ENCODE measurements around the gene COQ8A.

The COQ8A gene

DNA sequence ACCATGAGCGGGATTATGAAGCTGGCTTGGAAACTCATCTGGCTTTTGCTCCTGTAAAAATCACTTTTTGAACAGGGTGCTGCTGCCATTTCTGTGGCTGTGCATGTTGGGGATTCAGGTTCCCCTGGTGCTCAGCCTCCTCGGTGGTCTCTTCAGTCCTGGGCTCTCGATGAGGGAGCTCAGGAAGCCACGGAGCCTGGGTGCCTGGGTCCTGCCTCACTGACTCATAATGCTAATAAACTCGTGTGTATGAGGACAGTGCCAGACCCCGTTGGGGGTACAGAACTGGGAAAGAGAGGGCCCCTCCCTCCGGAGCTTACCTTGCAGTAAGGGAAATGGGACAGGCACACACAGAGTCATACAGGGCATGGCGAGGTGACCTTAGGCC, 5.8 kb downstream of the COQ8A start:
- no peak overlapping the region for H2AFZ ChIP-seq (ENCODE audit: insufficient read depth, low read length, poor library complexity)
- H3K79me1 ChIP-seq (ENCODE audit: low read length), result no peaks in the 10 kb centered on the region
- no peak overlapping the region for H3K4ac ChIP-seq (ENCODE audit: low read depth, low read length)
- no peak overlapping the region for H4K91ac ChIP-seq (ENCODE audit: low read depth, low read length)
- no peak overlapping the region for H3K9ac ChIP-seq (ENCODE audit: low read length)
- no peak overlapping the region for H4K12ac ChIP-seq (ENCODE audit: low read depth, low read length)
- H3K27ac ChIP-seq (ENCODE audit: low read depth, low read length), result no peak overlapping the region
- no peak for DNase-seq
- H3K9me3 ChIP-seq (ENCODE audit: insufficient read depth, low read depth, low read length), result peaks cover 2% of the 10 kb centered on the region
- no peak overlapping the region for H3K18ac ChIP-seq (ENCODE audit: low read length)
- H3K36me3 ChIP-seq (ENCODE audit: control insufficient read depth in 1 of 2, insufficient read depth in 2 of 2, low read length in 2 of 2), result no peaks in the 10 kb centered on the region
- no peak overlapping the region for H2BK120ac ChIP-seq (ENCODE audit: insufficient read depth, low read length, poor library complexity)
- no peak overlapping the region for H3K4me2 ChIP-seq (ENCODE audit: low read length)
- H2BK5ac ChIP-seq (ENCODE audit: low read depth, low read length, poor library complexity), result no peak overlapping the region
- no peaks in the 10 kb centered on the region for H3K79me2 ChIP-seq (ENCODE audit: control insufficient read depth, insufficient read depth, low read length, poor library complexity)
- no CpG with 5 or more reads among the region's 8 CpGs for WGBS (ENCODE audit: extremely low coverage, insufficient coverage, insufficient read length)
- no peak overlapping the region for H2BK12ac ChIP-seq (ENCODE audit: low read length)
- H3K14ac ChIP-seq (ENCODE audit: low read length), result no peak overlapping the region
- H2AK5ac ChIP-seq (ENCODE audit: low read length), result no peak overlapping the region
- no peak overlapping the region for H3K4me3 ChIP-seq (ENCODE audit: low read depth, low read length)
- H3K27me3 ChIP-seq (ENCODE audit: insufficient read depth, low read length), result no peaks in the 10 kb centered on the region
- peaks cover 0 to 4% of the 10 kb centered on the region in 2 experiments for H3K4me1 ChIP-seq (ENCODE audit: control insufficient read depth in 1 of 2, insufficient read depth in 2 of 2, low read length in 2 of 2)
- no peak overlapping the region for H4K8ac ChIP-seq (ENCODE audit: low read depth, low read length)
- H3K23ac ChIP-seq (ENCODE audit: low read length), result no peak overlapping the region

- H4K8ac ChIP-seq (ENCODE audit: low read depth, low read length), result no peak overlapping the region
- no peaks in the 10 kb centered on the region for H3K27me3 ChIP-seq (ENCODE audit: insufficient read depth, low read length)
- no peak overlapping the region for H2AFZ ChIP-seq (ENCODE audit: insufficient read depth, low read length, poor library complexity)
- H3K79me1 ChIP-seq (ENCODE audit: low read length), result no peaks in the 10 kb centered on the region
- peak overlapping the region; percentile 28 for H3K4me3 ChIP-seq (ENCODE audit: low read depth, low read length)
- no peak overlapping the region for H2AK5ac ChIP-seq (ENCODE audit: low read length)
- no peaks in the 10 kb centered on the region for H3K36me3 ChIP-seq (ENCODE audit: control insufficient read depth in 1 of 2, insufficient read depth in 2 of 2, low read length in 2 of 2)
- no peak overlapping the region for H3K4ac ChIP-seq (ENCODE audit: low read depth, low read length)
- H3K23ac ChIP-seq (ENCODE audit: low read length), result no peak overlapping the region
- H4K12ac ChIP-seq (ENCODE audit: low read depth, low read length), result no peak overlapping the region
- peaks cover 0 to 4% of the 10 kb centered on the region in 2 experiments for H3K4me1 ChIP-seq (ENCODE audit: control insufficient read depth in 1 of 2, insufficient read depth in 2 of 2, low read length in 2 of 2)
- no peak overlapping the region for H3K9ac ChIP-seq (ENCODE audit: low read length)
- H3K27ac ChIP-seq (ENCODE audit: low read depth, low read length), result no peak overlapping the region
- no peak overlapping the region for H2BK5ac ChIP-seq (ENCODE audit: low read depth, low read length, poor library complexity)
- H3K4me2 ChIP-seq (ENCODE audit: low read length), result no peak overlapping the region
- no CpG with 5 or more reads among the region's 9 CpGs for WGBS (ENCODE audit: extremely low coverage, insufficient coverage, insufficient read length)
- H3K79me2 ChIP-seq (ENCODE audit: control insufficient read depth, insufficient read depth, low read length, poor library complexity), result no peaks in the 10 kb centered on the region
- no peak overlapping the region for H3K14ac ChIP-seq (ENCODE audit: low read length)
- DNase-seq, result no peak
- peaks cover 2% of the 10 kb centered on the region for H3K9me3 ChIP-seq (ENCODE audit: insufficient read depth, low read depth, low read length)
- H4K91ac ChIP-seq (ENCODE audit: low read depth, low read length), result no peak overlapping the region
- no peak overlapping the region for H2BK12ac ChIP-seq (ENCODE audit: low read length)
- H3K18ac ChIP-seq (ENCODE audit: low read length), result no peak overlapping the region
- H2BK120ac ChIP-seq (ENCODE audit: insufficient read depth, low read length, poor library complexity), result no peak overlapping the region
These were observed 6.2 kb downstream of the COQ8A start for GRCh38 chr1:226946285-226946684.

DNA sequence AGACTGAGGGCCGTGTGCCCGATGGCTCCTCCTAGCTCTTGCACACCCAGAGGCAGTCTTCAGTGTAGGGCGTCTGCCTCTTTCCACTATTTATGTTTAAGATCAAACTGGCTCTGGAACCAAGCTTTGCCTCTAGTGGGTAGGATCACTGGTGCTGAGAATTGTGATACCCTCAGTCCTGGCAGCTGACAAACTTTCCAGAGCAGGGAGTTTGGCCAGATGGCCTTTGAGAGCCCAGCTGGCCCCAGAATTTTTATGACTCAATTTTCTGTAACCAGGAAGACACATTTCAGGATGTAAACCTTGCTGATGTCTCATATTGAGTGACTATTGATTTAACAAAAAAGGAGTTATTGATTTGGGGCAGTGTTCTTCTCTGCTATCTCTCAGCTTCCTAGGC, 6.7 kb downstream of the COQ8A start:
- Histone ChIP-seq H3K4me2 (ENCODE audit: low read length) (no peak overlapping the region), H3K23ac (ENCODE audit: low read length) (no peak overlapping the region), H4K91ac (ENCODE audit: low read depth, low read length) (no peak overlapping the region), H3K36me3 (ENCODE audit: control insufficient read depth in 1 of 2, insufficient read depth in 2 of 2, low read length in 2 of 2) (no peaks in the 10 kb centered on the region), H3K4me1 (ENCODE audit: control insufficient read depth in 1 of 2, insufficient read depth in 2 of 2, low read length in 2 of 2) (peaks cover 0 to 4% of the 10 kb centered on the region in 2 experiments), H4K8ac (ENCODE audit: low read depth, low read length) (no peak overlapping the region), H2BK120ac (ENCODE audit: insufficient read depth, low read length, poor library complexity) (no peak overlapping the region), H4K12ac (ENCODE audit: low read depth, low read length) (no peak overlapping the region), H2AK5ac (ENCODE audit: low read length) (no peak overlapping the region), H2BK5ac (ENCODE audit: low read depth, low read length, poor library complexity) (no peak overlapping the region), H3K14ac (ENCODE audit: low read length) (no peak overlapping the region), H2AFZ (ENCODE audit: insufficient read depth, low read length, poor library complexity) (no peak overlapping the region), H3K18ac (ENCODE audit: low read length) (no peak overlapping the region), H2BK12ac (ENCODE audit: low read length) (no peak overlapping the region), H3K79me2 (ENCODE audit: control insufficient read depth, insufficient read depth, low read length, poor library complexity) (no peaks in the 10 kb centered on the region), H3K27me3 (ENCODE audit: insufficient read depth, low read length) (no peaks in the 10 kb centered on the region), H3K4ac (ENCODE audit: low read depth, low read length) (no peak overlapping the region), H3K79me1 (ENCODE audit: low read length) (no peaks in the 10 kb centered on the region), H3K27ac (ENCODE audit: low read depth, low read length) (no peak overlapping the region), H3K9ac (ENCODE audit: low read length) (no peak overlapping the region), H3K9me3 (ENCODE audit: insufficient read depth, low read depth, low read length) (peaks cover 2% of the 10 kb centered on the region), H3K4me3 (ENCODE audit: low read depth, low read length) (no peak overlapping the region)
- DNase-seq, result no peak
- no CpG with 5 or more reads among the region's 3 CpGs for WGBS (ENCODE audit: extremely low coverage, insufficient coverage, insufficient read length)

DNA sequence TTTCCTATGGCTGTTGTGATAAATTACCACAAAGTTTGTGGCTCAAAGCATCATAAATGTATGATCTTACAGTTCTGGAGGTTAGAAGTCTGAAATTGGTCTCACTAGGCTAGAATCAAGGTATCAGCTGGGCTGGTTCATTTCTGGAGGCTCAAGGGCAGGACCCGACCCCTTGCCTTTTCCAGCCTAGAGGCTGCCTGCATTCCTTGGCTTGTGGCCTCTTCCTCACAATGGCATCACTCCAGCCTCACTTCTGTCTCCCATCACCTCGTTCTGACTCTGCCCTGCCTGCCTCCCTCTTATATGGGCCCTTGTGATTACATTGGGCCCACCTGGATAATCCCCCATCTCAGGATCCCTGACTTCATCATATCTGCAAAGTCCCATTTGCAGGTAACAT, 8.0 kb downstream of the COQ8A start:
- no peak overlapping the region for H4K12ac ChIP-seq (ENCODE audit: low read depth, low read length)
- no peak overlapping the region for H2BK5ac ChIP-seq (ENCODE audit: low read depth, low read length, poor library complexity)
- H2AFZ ChIP-seq (ENCODE audit: insufficient read depth, low read length, poor library complexity), result no peak overlapping the region
- H3K4me2 ChIP-seq (ENCODE audit: low read length), result no peak overlapping the region
- H3K27ac ChIP-seq (ENCODE audit: low read depth, low read length), result no peak overlapping the region
- H3K14ac ChIP-seq (ENCODE audit: low read length), result no peak overlapping the region
- no peaks in the 10 kb centered on the region for H3K27me3 ChIP-seq (ENCODE audit: insufficient read depth, low read length)
- DNase-seq, result no peak
- no peak overlapping the region for H3K23ac ChIP-seq (ENCODE audit: low read length)
- no peak overlapping the region for H3K18ac ChIP-seq (ENCODE audit: low read length)
- H2BK12ac ChIP-seq (ENCODE audit: low read length), result no peak overlapping the region
- H2BK120ac ChIP-seq (ENCODE audit: insufficient read depth, low read length, poor library complexity), result no peak overlapping the region
- no CpG with 5 or more reads among the region's 2 CpGs for WGBS (ENCODE audit: extremely low coverage, insufficient coverage, insufficient read length)
- no peak overlapping the region for H3K4me3 ChIP-seq (ENCODE audit: low read depth, low read length)
- no peak overlapping the region for H3K4ac ChIP-seq (ENCODE audit: low read depth, low read length)
- no peak overlapping the region for H2AK5ac ChIP-seq (ENCODE audit: low read length)
- H3K9me3 ChIP-seq (ENCODE audit: insufficient read depth, low read depth, low read length), result peaks cover 2% of the 10 kb centered on the region
- H3K4me1 ChIP-seq (ENCODE audit: control insufficient read depth in 1 of 2, insufficient read depth in 2 of 2, low read length in 2 of 2), result peaks cover 0 to 4% of the 10 kb centered on the region in 2 experiments
- H3K79me1 ChIP-seq (ENCODE audit: low read length), result no peaks in the 10 kb centered on the region
- no peaks in the 10 kb centered on the region for H3K79me2 ChIP-seq (ENCODE audit: control insufficient read depth, insufficient read depth, low read length, poor library complexity)
- no peak overlapping the region for H3K9ac ChIP-seq (ENCODE audit: low read length)
- H4K8ac ChIP-seq (ENCODE audit: low read depth, low read length), result no peak overlapping the region
- no peak overlapping the region for H4K91ac ChIP-seq (ENCODE audit: low read depth, low read length)
- H3K36me3 ChIP-seq (ENCODE audit: control insufficient read depth in 1 of 2, insufficient read depth in 2 of 2, low read length in 2 of 2), result no peaks in the 10 kb centered on the region

All from trophoblast cell (in vitro differentiated cells and primary cell).